MM.1S (cell line): Measurements from ENCODE around the gene IFI35.
"Not testable (repeated sequence)": the region's sequence is repeated elsewhere in the genome, so short reads cannot be mapped to it uniquely, and the experiment has no call there.

Source experiments
- DNase-seq: peaks from one replicate; pipeline ENCODE4 v3.0.0-alpha.2; 2015
- H2AFZ ChIP-seq: fragments of 300-600 bp; sonication (generic); 2 replicates; pipeline ENCODE4 v1.6.0; 2016; ENCODE audit warnings: antibody characterized with exemption, low read length
- H3F3A ChIP-seq: fragments of 300-600 bp; sonication (generic); 2 replicates; pipeline ENCODE4 v1.6.1; 2016; ENCODE audit warnings: mild to moderate bottlenecking, antibody characterized with exemption, low read length, moderate library complexity, mixed read lengths; ENCODE audit not compliant: insufficient read depth
- H3K27ac ChIP-seq: fragments of 300-600 bp; sonication (generic); 2 replicates; pipeline ENCODE4 v1.5.1; 2016; ENCODE audit warnings: mild to moderate bottlenecking, low read length
- H3K27me3 ChIP-seq: fragments of 300-600 bp; sonication (generic); replicated peaks from 2 replicates; pipeline ENCODE4 v1.6.0; 2016; ENCODE audit warnings: low read length; ENCODE audit not compliant: insufficient read depth
- H3K36me3 ChIP-seq: fragments of 300-600 bp; sonication (generic); replicated peaks from 2 replicates; pipeline ENCODE4 v1.6.1; 2016; ENCODE audit warnings: mild to moderate bottlenecking, low read length, mixed read lengths; ENCODE audit not compliant: insufficient read depth
- H3K4me1 ChIP-seq: fragments of 300-600 bp; sonication (generic); 2 replicates; pipeline ENCODE4 v1.6.1; 2016; ENCODE audit warnings: low read length, mixed read lengths
- H3K4me2 ChIP-seq: fragments of 300-600 bp; sonication (generic); 2 replicates; pipeline ENCODE4 v1.6.0; 2016; ENCODE audit warnings: low read depth, low read length
- H3K4me3 ChIP-seq: fragments of 300-600 bp; sonication (generic); 2 replicates; pipeline ENCODE4 v1.5.1; 2016; ENCODE audit warnings: low read length, mixed read lengths
- H3K79me2 ChIP-seq: fragments of 300-600 bp; sonication (generic); 2 replicates; pipeline ENCODE4 v1.6.1; 2016; ENCODE audit warnings: mixed run types, low read length, mixed read lengths
- H3K9ac ChIP-seq: fragments of 300-600 bp; sonication (generic); 2 replicates; pipeline ENCODE4 v1.6.1; 2016; ENCODE audit warnings: low read length, mixed read lengths
- H3K9me2 ChIP-seq: fragments of 300-600 bp; sonication (generic); replicated peaks from 2 replicates; pipeline ENCODE4 v1.6.1; 2016; ENCODE audit warnings: mild to moderate bottlenecking, low read length, mixed read lengths; ENCODE audit not compliant: insufficient read depth
- H3K9me3 ChIP-seq: fragments of 300-600 bp; sonication (generic); replicated peaks from 2 replicates; pipeline ENCODE4 v1.6.1; 2016; ENCODE audit warnings: mild to moderate bottlenecking, low read length, mixed read lengths; ENCODE audit not compliant: insufficient read depth
- H4K20me1 ChIP-seq: fragments of 300-600 bp; sonication (generic); 2 replicates; pipeline ENCODE4 v1.6.1; 2016; ENCODE audit warnings: mild to moderate bottlenecking, low read length, moderate library complexity, mixed read lengths; ENCODE audit not compliant: insufficient read depth
- EZH2 ChIP-seq: fragments of 300-600 bp; sonication (generic); optimal IDR thresholded peaks from 2 replicates; pipeline ENCODE3; 2017; ENCODE audit warnings: low read depth, mild to moderate bottlenecking, antibody characterized with exemption, low read length, mixed read lengths
- EZH2phosphoT487 ChIP-seq: fragments of 300-600 bp; sonication (generic); IDR thresholded peaks from 2 replicates; pipeline ENCODE4 v1.6.1; 2018; ENCODE audit warnings: antibody characterized with exemption, low read length
- TF ChIP-seq, protein P1 (sequence below): fragments of 300-600 bp; sonication (generic); IDR thresholded peaks from 2 replicates; pipeline ENCODE4 v1.5.1; 2016; ENCODE audit warnings: antibody characterized with exemption, low read length, mixed read lengths

IFI35 gene

DNA sequence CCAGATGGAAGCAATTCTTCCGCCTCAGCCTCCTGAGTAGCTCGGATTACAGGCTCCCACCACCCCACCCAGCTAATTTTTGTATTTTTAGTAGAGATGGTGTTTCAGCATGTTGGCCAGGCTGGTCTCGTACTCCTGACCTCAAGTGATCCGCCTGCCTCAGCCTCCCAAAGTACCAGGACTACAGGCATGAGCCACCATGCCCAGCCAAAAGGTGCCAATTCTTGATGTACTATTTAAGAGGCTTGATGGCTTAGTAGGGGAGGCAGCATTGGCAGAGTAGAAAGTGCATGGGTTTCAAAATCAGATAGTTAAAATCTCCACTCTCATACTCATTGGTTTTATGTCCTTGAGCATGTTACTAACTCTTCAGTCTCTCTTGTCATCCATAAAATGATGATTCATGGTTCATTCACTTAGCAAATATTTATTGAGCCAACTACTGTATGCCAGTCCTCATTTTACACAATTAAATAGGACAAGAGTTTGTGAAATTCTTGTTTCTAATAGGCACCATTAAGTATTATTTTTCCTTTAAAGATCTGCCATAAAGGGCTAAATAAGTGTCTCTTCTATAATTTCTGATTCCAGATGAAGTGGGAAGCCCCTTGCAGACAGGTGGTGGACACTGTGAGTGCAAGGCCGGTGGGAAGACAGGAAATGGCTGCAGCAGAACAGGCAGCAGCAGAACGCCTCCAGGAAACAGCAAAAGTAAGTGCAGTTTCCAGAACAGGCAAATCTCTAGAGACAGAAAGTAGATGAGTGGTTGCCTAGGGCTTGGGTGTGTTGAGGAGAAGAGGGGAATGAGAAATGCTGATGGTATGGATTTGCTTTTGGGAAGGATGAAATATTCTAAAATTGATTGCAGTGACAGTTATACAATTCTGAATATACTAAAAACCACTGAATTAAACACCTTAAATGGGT is 16.6 kb upstream of the IFI35 start:
- Histone ChIP-seq H3K4me2 (no peak overlapping the region), H3K36me3 (peaks cover 16% of the 10 kb centered on the region), H3K79me2 (peaks cover 12% of the 10 kb centered on the region), H3K9me2 (no peaks in the 10 kb centered on the region), H3K9ac (no peak overlapping the region), H3K27ac (no peak overlapping the region), H3K4me1 (no peaks in the 10 kb centered on the region), H4K20me1 (no peaks in the 10 kb centered on the region), H3K27me3 (no peaks in the 10 kb centered on the region), H3K4me3 (no peak overlapping the region), H2AFZ (no peak overlapping the region), H3K9me3 (no peaks in the 10 kb centered on the region), H3F3A (no peaks in the 10 kb centered on the region)
- DNase-seq: no peak
- TF ChIP-seq, protein P1, sequence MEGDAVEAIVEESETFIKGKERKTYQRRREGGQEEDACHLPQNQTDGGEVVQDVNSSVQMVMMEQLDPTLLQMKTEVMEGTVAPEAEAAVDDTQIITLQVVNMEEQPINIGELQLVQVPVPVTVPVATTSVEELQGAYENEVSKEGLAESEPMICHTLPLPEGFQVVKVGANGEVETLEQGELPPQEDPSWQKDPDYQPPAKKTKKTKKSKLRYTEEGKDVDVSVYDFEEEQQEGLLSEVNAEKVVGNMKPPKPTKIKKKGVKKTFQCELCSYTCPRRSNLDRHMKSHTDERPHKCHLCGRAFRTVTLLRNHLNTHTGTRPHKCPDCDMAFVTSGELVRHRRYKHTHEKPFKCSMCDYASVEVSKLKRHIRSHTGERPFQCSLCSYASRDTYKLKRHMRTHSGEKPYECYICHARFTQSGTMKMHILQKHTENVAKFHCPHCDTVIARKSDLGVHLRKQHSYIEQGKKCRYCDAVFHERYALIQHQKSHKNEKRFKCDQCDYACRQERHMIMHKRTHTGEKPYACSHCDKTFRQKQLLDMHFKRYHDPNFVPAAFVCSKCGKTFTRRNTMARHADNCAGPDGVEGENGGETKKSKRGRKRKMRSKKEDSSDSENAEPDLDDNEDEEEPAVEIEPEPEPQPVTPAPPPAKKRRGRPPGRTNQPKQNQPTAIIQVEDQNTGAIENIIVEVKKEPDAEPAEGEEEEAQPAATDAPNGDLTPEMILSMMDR: no peak
- TF ChIP-seq EZH2phosphoT487 (no peak), EZH2 (no peak)

DNA sequence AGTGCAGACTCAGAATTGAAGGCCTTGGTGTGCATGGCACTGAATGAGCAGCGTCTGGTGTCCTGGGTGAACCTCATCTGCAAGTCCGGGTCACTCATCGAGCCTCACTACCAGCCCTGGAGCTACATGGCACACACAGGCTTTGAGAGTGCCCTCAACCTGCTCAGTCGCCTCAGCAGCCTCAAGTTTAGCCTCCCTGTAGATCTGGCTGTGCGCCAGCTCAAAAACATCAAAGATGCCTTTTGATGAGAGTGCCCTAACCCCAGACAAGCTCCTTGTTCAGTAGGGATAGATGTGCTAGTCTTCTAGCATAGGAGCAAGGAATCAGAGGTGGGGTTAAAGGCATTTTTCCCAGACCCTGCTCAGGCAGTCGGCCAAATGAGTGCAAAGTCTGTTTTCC is 15.1 kb upstream of the IFI35 start:
- H3F3A ChIP-seq: no peaks in the 10 kb centered on the region
- H3K4me3 ChIP-seq: no peak overlapping the region
- no peaks in the 10 kb centered on the region for H3K79me2 ChIP-seq
- DNase-seq: no peak
- H4K20me1 ChIP-seq: no peaks in the 10 kb centered on the region
- no peaks in the 10 kb centered on the region for H3K9me2 ChIP-seq
- TF ChIP-seq EZH2: no peak
- TF ChIP-seq EZH2phosphoT487: no peak
- TF ChIP-seq, protein P1: no peak
- no peaks in the 10 kb centered on the region for H3K27me3 ChIP-seq
- no peaks in the 10 kb centered on the region for H3K4me1 ChIP-seq
- no peak overlapping the region for H3K9ac ChIP-seq
- no peak overlapping the region for H2AFZ ChIP-seq
- H3K36me3 ChIP-seq: peaks cover 16% of the 10 kb centered on the region
- H3K9me3 ChIP-seq: no peaks in the 10 kb centered on the region
- H3K27ac ChIP-seq: no peak overlapping the region
- no peak overlapping the region for H3K4me2 ChIP-seq

DNA sequence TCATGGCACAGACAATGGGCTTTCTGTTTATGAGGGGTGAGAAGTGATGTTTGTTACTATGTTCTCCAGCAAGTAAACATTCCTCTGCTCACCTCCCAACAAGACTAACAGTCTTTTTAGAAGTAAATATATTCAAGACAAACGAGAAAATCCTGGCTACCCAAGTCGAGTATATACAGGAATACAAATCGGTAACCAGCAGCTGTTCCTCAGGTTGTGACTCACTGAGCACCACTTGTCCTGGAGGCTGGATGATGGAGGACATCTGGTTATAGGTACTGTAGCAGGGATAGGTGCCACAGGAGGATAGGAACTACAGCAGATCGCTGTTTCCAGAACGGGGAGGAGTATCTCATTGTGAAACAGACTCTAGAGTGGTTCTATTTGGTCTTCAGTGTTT is 13.7 kb upstream of the IFI35 start:
- H3K4me3 ChIP-seq: no peak overlapping the region
- H3F3A ChIP-seq: peaks cover 12% of the 10 kb centered on the region
- H4K20me1 ChIP-seq: no peaks in the 10 kb centered on the region
- H3K4me1 ChIP-seq: peaks cover 8% of the 10 kb centered on the region; the same call in 1 of the 2 replicates
- no peak overlapping the region for H3K27ac ChIP-seq
- TF ChIP-seq EZH2phosphoT487 (no peak), EZH2 (no peak)
- TF ChIP-seq, protein P1: no peak
- H3K27me3 ChIP-seq: no peaks in the 10 kb centered on the region
- no peak for DNase-seq
- H3K79me2 ChIP-seq: no peaks in the 10 kb centered on the region
- no peak overlapping the region for H3K9ac ChIP-seq
- no peaks in the 10 kb centered on the region for H3K9me2 ChIP-seq
- H2AFZ ChIP-seq: no peak overlapping the region
- H3K4me2 ChIP-seq: no peak overlapping the region
- H3K9me3 ChIP-seq: no peaks in the 10 kb centered on the region
- peaks cover 16% of the 10 kb centered on the region for H3K36me3 ChIP-seq

DNA sequence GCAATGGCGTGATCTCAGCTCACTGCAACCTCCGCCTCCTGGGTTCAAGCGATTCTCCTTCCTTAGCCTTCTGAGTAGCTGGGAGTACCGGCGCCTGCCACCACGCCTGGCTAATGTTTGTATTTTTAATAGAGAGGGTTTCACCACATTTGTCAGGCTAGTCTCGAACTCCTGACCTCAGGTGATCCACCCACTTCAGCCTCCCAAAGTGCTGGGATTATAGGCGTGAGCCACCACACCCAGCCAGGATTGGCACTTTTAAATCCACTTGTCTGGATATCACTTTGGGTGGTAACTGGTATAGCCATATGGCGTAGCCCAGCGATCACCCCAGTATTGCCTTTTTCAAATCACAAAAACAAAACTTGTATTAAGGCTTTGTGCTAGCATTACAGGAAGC is 12.7 kb upstream of the IFI35 start:
- H3K36me3 ChIP-seq: peaks cover 13% of the 10 kb centered on the region

More for the DNA sequence above, 12.7 kb upstream of the IFI35 start:
- peaks cover 20% of the 10 kb centered on the region for H3F3A ChIP-seq
- H3K79me2 ChIP-seq, H3K9me3 ChIP-seq, H4K20me1 ChIP-seq, H3K27ac ChIP-seq, H3K4me3 ChIP-seq, H3K4me1 ChIP-seq, H2AFZ ChIP-seq, H3K4me2 ChIP-seq, H3K9me2 ChIP-seq, H3K9ac ChIP-seq, H3K27me3 ChIP-seq, DNase-seq: not testable (repeated sequence)
